GM20431 (cell line): Measurements from ENCODE around the gene ZBED1.
"Not testable (repeated sequence)": the region's sequence is repeated elsewhere in the genome, so short reads cannot be mapped to it uniquely, and the experiment has no call there.

Experiments used
- in situ Hi-C: fragments of 300-500 bp; cut with MseI, MboI; formaldehyde crosslinking; loops from one replicate; pipeline ENCODE4 v1.15.0; 2020; ENCODE audit warnings: low sequenced_read_pairs; ENCODE audit not compliant: unreplicated experiment

Gene ZBED1

DNA sequence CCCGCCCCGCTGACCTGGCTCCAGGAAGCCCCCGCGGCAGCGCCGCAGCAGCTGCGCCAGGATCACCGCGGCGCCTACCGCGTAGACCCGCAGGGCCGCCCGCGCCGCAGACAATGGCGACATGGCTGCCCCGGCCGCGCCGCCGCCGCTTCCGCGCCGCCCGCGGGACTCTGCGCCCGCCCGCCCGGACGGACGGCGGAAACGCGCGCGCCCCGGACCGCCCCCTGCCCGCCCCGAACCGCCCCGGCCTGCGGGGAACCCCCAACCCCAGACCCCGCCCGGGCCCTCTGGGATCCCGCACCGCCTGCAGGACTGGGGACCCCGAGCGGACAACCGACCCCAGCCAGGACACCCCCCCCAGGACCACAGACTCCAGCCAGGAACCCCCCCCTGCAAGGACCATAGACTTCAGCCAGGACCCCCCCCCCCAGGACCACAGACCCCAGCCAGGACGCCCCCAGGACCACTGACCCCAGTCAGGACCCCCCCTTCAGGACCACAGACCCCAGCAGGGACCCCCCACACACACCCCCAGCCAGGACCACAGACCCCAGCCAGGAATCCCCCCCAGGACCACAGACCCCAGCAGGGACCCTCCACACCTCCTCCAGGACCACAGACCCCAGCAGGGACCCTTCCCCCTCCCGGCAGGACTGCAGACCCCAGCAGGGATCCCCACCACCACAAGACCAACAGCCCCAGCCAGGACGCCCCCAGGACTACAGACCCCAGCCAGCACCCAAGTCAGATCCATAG is at the start of gene ZBED1, which contains the start of gene DHRSX:
TSS of gene ZBED1 (minus strand) at position 174 of the 756 bp plus-strand sequence. CDS start 10,257 bp downstream, outside the sequence.
TSS of gene DHRSX (minus strand) at position 174 of the 756 bp plus-strand sequence. CDS start at position 123, 51 bp downstream.
- in situ Hi-C loops: no loop called here

DNA sequence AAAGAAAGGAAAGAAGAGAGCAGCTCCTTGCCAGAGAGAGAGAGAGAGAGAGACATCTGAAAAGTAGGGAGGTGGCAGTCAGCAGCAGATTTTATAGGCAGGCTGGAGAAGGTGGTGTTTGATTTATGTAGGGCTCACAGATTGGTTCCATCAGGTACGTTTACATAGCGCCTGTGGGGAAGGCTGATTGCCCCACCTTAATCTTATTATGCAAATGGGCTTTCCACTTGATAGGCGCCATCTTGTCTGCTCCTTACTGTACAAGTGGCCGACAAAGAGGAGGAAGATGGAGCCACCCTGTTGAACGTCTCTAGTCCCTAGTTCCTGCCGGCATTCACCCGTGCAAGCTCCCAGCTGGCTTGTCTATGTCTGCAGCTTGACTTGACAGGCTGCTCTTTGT is 49.1 kb upstream of the ZBED1 start:
- in situ Hi-C loops: no loop called here

DNA sequence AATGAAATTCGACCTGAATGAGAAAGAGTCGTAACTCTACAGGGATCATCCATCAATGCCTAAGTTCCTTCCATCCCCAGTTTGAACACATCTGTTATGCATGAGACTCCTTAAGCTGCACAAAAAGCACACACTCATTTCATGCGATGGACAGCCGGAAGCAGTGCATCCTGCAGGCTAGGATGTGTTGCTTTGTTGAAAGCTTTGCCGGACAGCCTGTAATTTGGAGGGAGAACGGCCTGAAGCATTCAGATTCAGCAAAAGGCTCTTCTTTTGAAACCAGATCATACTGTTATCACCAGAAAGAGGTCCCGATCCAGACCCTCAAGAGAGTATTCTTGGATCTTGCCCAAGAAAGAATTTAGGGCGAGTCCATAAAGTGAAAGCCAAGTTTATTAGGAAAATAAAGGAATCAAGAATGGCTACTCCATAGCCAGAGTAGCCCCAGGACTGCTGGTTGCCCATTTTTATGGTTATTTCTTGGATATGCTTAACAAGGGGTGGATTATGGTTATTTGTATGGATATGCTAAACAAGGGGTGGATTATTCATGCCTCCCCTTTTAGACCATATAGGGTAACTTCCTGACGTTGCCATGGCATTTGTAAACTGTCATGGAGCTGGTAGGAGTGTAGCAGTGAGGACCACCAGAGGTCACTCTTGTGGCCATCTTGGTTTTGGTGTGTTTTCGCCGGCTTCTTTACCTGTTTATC is 48.1 kb upstream of the ZBED1 start:
- in situ Hi-C loops: no loop called here

DNA sequence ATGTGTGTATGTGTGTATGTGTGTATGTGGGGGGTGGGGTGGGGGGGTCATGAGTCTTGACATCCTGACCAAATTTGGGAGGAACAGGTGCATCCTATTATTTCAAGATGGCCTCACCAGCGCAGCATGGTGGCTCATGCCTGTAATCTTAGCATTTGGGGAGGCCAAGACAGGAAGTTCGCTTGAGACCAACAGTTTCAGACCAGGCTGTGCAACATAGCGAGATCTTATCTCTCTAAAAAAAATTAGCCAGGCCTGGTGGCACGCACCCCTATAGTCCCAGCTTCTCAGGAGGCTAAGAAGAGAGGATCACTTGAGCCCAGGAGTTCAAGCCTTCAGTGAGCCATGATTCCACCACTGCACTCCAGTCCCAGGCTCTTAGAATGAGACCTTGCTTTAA is 47.0 kb upstream of the ZBED1 start:
- in situ Hi-C loops: no loop called here

DNA sequence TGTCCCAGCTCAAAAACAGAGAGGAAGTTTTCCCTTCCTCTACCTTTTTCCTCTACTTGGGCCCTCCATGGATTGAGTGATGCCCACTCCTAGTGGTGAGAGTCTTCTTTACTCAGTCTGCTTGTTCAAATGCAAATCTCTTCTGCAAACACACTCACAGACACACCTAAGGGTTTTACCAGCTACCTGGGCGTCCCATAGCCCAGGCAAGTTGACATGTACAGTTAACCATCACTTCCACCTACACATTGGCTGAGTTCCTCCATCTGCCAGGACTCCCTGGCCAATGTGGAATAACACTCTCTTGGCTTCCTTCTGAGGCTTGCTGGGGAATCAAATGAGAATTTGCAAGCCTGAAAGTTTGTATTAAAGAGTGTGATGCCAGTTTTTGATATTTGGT is 45.7 kb upstream of the ZBED1 start:
- in situ Hi-C loops: no loop called here

DNA sequence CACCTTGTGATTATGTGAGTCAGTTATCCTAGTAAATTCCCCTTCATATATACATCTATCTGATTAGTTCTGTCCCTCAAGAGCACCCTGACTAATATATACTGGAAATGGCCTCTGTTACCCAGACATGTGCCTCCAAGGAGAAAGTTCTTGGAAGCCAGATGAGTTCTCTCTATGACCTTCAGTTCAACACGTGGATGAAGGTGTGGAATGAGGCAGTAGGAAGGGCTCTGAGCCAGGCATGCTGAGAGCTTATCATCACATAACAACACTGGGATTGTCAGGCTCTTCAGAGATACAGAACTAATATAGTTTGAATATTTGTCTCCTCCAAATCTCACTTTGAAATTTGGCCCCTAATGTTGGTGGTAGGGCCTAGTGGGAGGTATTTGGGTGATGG is 44.4 kb upstream of the ZBED1 start:
- in situ Hi-C loops: no loop called here

DNA sequence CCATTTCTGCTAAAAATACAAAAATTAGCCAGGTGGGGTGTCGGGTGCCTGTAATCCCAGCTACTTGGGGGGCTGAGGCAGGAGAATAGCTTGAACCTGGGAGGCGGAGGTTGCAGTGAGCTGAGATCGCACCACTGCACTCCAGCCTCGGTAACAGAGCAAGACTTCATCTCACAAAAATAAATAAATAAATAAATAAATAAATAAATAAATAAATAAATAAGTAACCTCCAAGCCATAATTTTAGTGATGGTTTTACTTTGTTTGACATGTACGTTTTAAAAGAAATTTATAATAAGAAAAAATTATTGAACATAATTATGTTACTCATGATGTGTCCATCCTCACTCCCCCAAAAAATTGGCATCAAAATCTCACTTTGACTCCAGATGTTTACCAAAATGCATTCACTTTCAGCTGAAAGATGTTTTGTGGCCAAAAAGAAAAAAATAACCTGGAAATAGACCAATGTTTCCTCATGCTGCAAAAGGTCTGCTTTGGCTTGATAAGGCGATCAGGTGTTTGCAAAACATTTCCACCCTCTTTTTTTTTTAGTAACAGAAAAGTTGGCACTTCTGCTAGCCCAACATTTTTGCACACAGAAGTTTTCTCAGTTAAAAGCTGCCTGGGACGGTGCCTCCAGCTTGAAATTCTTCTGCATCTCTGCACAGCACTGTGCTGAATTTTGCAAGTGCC is 42.2 kb upstream of the ZBED1 start:
- in situ Hi-C loops: no loop called here

DNA sequence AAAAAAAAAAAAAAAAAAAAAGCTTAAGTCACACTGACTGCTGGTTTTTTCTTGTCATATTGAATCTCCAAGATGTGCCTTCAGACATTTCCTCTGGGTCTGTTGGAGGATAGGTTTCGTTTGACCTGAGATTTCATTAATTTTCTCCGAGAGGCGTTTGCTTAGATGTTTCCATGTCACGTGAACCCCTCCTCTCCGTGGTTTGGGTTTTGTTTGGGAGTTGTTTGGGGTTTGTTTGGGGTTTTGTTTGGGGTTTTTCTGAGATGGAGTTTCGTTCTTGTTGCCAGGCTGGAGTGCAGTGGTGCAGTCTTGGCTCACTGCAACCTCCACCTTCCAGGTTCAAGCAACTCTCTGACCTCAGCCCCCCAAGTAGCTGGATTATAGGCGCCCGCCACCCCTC is 40.8 kb upstream of the ZBED1 start:
- in situ Hi-C loops: no loop called here

DNA sequence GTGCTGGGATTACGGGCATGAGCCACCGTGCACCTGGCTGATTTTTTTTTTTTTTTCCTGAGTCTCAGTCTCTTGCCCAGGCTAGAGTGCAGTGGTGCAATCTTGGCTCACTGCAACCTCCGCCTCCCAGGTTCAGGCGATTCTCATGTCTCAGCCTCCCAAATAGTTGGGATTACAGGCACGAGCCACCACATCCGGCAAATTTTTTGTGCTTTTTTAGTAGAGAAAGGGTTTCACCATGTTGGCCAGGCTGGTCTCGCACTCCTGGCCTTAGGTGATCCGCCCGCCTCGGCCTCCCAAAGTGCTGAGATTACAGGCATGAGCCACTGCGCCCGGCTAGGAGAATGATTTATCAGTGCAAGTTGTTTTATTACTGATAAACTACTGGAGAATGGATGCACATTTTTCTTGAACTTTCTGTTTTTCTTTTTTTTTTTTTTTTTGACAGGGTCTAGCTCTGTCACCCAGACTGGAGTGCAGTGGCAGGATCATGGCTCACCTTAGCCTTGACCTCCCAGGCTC is 39.7 kb upstream of the ZBED1 start:
- in situ Hi-C loops: no loop called here

DNA sequence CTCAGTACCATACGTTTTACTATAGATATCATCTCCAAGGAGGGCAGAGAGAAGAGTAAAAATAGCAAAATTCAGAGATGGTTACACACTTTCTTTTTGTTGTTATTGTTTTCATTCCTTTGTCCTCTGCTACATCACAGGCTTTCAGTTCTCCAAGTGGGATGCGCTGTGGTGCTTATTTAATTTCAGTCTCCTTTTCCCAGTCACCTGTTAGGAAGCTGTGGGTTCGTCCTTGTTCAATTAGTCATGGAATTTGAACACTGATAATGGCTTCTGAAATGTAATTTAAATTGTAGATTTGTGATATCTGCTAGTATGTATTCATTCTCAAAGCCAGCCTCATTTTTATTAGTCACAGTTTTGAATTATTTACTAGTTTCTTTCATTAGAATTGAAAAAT is 38.8 kb upstream of the ZBED1 start:
- in situ Hi-C loops: no loop called here

DNA sequence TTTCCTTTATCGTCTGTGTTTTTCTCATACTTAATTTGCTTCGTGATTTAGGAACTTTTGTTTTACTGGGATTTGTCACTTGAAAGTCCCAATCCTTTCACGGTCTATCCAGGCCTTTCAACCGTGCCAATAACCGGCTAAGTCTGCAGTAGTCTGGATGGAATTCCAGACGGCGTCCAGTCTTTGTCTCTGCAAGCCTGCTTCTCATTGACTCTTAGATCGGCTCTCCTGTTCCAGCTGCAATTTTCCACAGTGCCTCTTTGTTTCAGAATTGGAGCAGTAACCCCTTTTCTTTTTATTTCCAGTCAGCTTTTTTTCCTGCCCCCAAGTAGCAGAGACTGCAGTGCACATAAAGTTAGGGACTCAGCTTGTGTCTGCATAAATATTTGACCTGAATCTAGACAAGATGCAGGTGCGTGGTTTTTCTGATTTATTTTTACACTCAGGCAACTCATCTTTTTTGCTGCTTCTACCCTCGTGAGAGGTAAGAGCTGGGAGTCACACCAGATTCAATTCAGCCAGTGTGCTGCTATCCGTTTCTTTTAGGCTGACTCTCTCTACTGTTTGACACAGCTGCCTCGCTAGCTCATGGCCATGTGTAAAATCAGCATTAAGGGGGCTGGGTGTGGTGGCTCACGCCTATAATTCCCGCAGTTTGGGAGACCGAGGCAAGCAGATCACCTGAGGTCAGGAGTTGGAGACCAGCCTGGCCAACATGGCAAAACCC is 37.4 kb upstream of the ZBED1 start:
- in situ Hi-C loops: no loop called here

DNA sequence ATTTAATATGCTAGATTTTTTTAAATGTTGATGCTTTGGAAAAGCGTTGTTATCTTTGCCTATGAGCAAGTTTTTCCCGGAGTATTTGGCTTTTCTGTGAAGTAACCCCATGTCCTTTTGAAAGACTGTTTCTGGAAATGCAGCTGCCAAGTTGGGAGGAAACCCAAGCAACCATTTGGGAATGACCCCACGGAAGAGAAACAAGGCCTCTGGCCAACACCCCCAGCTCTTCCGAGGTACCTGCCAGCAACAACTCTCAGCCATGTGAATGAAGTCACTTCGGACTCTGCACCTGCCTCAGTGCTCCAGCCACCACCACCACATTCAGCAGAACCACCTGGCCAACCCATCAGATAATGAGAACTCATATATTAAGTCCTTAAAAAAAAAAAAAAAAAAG is 36.2 kb upstream of the ZBED1 start:
- in situ Hi-C loops: no loop called here

DNA sequence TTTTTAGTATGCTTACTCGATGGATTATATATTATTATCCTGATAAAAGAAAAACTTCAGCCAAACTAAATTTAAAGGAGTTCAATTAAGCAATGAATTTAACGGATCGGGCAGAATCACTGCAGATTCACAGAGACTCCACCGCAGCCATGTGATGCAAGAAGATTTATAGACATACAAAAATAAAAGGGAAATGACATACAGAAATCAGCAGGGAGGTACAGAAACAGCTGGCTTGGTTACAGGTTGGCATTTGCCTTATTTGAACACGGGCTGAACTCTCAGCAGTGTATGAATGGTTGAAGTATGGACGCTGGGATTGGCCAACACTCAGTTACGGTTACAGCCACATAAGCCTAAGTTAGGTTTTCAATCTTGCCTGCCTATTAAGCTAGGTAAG is 35.4 kb upstream of the ZBED1 start:
- in situ Hi-C loops: no loop called here

DNA sequence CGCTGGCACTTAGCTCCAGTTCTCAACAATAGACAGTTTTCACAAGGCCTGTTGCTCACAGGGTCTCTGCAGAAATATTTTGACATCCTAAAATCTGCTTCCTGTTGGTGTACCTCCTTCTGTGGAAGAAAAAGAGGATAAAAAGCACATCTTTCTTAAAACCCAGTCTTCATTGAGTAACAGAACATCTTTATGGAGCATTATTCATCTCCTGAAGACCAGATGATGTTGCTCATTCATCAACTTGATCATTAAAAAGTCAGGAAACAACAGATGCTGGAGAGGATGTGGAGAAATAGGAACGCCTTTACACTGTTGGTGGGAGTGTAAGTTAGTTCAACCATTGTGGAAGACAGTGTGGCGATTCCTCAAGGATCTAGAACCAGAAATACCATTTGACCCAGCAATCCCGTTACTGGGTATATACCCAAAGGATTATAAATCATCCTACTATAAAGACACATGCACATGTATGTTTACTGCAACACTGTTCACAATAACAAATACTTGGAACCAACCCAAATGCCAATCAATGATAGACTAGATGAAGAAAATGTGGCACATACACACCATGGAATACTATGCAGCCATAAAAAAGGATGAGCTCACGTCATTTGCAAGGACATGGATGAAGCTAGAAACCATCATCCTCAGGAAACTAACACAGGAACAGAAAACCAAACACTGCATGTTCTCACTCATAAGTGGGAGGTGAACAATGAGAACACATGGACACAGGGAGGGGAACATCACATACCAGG is 33.7 kb upstream of the ZBED1 start:
- in situ Hi-C loops: not testable (repeated sequence)

DNA sequence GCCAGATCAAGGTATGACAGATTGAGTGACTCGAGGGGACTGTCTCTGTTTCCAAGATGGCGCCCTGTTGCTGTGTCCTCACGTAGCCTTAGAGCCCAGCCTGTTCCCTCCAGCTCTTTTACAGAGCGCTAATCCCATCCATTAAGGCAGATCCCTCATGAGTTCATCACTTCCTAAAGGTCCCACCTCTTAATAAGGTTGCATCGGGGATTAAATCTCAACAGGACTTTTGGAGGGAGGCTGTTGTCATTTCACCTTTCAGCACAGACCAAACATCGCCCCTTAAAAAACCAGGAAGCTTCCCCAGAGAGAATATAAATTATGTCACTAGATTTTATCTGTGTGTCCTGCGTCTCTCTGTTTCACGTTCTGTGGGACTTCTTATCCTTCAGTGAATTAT is 32.6 kb upstream of the ZBED1 start:
- in situ Hi-C loops: no loop called here

DNA sequence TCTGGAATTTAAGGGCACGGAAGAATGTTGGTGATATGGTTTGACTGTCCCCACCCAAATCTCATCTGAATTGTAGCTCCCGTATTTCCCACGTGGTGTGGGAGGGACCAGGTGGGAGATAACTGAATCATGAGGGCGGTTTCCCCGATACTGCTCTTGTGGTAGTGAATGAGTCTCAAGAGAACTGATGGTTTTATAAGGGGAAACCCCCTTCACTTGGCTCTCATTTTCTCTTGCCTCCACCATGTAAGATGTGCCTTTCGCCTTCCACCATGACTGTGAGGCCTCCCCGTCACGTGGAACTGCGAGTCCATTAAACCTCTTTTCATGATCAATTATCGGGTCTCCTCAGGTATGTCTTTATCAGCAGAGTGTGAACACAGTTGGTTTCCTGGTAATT is 25.6 kb upstream of the ZBED1 start:
- in situ Hi-C loops: no loop called here

DNA sequence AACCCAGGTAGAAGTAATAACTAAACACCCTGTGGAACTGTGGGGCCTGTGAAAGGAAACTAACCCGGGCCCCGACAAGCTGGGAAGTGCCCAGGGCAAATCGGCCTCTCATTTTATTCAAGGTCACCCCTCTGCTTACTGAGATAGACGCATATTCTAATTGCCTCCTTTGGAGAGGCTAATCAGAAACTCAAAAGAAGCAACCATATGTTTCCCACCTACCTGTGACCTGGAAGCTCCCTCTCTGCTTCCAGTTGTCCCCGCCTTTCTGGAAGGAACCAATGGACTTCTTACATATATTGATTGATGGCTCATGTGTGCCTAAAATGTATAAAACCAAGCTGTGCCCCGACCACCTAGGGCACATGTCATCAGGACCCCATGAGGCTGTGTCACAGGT is 23.1 kb upstream of the ZBED1 start:
- in situ Hi-C loops: no loop called here

DNA sequence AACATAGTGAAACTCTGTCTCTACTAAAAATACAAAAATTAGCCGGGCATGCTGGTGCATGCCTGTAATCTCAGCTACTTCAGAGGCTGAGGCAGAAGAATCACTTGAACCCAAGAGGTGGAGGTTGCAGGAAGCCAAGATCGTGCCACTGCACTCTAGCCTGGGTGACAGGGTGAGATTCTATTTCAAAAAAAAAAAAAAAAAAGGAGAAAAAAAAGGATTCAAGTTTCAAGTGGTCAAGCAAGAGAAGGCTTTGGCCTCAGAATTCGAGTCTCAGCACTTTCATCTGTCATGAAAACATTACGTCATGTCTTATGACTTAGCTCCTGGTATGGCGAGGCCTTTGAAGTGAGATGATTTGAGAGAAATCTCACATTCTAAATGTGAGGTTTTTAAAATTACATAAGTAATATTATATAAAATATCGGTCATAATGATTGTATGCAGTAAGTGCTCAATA is 21.2 kb upstream of the ZBED1 start:
- in situ Hi-C loops: no loop called here
